ENCODE data around the gene VPS11. TPM values are rescaled to one million over a fixed set of nuclear protein-coding genes. Genes with fewer than 3 reads are reported as not detected.

The VPS11 gene
- total RNA-seq, 2 donors from 2014 or later: 41.1 to 49.1 TPM

DNA sequence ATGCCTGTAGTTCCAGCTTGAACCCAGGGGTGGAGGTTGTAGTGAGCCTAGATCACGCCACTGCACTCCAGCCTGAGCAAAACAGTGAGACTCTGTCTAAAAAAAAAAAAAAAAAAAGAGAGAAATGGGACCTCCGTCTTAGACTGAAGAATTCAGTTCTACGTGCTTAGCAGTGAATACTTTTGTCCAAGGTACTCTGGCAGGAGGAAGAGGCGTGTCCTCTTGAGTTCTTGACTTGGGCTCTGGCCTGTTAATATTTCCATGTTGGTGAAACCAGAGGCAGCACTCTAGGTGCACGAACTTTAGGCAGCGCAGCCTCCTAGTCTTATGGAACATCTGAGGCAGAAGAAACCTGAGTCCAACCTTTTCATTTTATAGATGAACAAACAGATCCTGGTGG is 19.5 kb downstream of the VPS11 start:
- intact Hi-C loops (cut with DNase I): no loop called here
- no peaks in the 10 kb centered on the region for H3K9me3 ChIP-seq
- no peaks in the 10 kb centered on the region for H3K36me3 ChIP-seq
- H3K4me3 ChIP-seq: no peak overlapping the region
- H3K4me1 ChIP-seq (replicated peaks): peaks cover 4% of the 10 kb centered on the region
- WGBS: 85% methylated on average over 6 of the region's 6 CpGs
- TF ChIP-seq POLR2A (IDR thresholded peaks at IDR 0.05) (no peak), POLR2AphosphoS5 (IDR thresholded peaks at IDR 0.05) (no peak)
- TF ChIP-seq, protein P1, sequence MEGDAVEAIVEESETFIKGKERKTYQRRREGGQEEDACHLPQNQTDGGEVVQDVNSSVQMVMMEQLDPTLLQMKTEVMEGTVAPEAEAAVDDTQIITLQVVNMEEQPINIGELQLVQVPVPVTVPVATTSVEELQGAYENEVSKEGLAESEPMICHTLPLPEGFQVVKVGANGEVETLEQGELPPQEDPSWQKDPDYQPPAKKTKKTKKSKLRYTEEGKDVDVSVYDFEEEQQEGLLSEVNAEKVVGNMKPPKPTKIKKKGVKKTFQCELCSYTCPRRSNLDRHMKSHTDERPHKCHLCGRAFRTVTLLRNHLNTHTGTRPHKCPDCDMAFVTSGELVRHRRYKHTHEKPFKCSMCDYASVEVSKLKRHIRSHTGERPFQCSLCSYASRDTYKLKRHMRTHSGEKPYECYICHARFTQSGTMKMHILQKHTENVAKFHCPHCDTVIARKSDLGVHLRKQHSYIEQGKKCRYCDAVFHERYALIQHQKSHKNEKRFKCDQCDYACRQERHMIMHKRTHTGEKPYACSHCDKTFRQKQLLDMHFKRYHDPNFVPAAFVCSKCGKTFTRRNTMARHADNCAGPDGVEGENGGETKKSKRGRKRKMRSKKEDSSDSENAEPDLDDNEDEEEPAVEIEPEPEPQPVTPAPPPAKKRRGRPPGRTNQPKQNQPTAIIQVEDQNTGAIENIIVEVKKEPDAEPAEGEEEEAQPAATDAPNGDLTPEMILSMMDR (IDR thresholded peaks at IDR 0.05): no peak
- no peaks in the 10 kb centered on the region for H3K27me3 ChIP-seq (replicated peaks; ENCODE audit: insufficient read depth)
- DNase-seq (ENCODE audit: low spot score): no peak
- H3K27ac ChIP-seq: no peak overlapping the region

DNA sequence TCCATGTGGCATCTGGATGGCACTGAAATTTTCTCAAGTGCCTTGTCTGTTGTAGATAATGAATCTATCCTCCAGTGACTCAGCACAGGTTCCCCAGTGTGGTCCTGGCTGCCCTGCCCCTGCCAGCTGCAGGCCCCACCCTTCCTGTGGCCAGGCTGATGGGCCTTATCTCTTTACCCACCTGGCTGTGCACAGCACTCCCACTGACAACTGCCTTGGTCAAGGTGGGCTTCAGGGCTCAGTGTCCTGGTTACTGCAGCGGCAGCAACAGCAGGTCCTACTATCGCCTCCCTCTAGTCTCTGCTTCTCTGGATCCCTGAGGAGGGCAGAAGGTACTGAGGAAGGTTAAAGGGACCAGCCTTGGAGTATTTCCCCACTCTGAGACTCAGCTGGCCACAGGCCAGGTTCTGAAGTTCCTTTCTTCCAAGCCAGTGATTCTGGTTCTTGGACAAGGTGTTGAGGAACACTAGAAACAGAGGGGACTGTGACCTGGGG is 20.2 kb downstream of the VPS11 start:
- TF ChIP-seq POLR2AphosphoS5 (IDR thresholded peaks at IDR 0.05) (no peak), POLR2A (IDR thresholded peaks at IDR 0.05) (no peak)
- TF ChIP-seq, protein P1 (IDR thresholded peaks at IDR 0.05): no peak
- no peak overlapping the region for H3K4me3 ChIP-seq
- no peak overlapping the region for H3K27ac ChIP-seq
- H3K27me3 ChIP-seq (replicated peaks; ENCODE audit: insufficient read depth): no peaks in the 10 kb centered on the region
- no peaks in the 10 kb centered on the region for H3K36me3 ChIP-seq
- no peak for DNase-seq (ENCODE audit: low spot score)
- 94% methylated on average over 2 of the region's 2 CpGs for WGBS
- H3K9me3 ChIP-seq: no peaks in the 10 kb centered on the region
- intact Hi-C loops (cut with DNase I): no loop called here
- peaks cover 4% of the 10 kb centered on the region for H3K4me1 ChIP-seq (replicated peaks)

DNA sequence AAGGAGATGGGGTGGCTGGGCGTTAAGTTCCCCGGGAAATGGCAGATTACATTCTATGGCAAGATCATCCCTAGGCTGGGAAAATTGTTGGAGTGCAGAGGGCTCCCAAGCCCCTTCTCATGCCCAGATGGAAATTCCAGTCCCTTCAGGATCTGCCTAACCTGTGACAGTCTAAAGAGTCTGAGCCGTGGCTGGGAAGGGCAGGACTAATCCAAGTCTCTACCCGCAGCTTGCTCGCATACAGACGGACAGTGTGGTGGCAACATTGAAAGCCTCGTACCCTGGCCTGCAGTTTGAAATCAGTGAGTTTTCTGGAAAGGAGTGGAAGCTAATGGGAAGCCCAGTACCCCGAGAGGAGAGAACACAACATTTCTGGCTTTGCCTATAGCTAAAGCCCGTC is 20.8 kb downstream of the VPS11 start:
- intact Hi-C loops (cut with DNase I): no loop called here
- no peak overlapping the region for H3K4me3 ChIP-seq
- H3K27ac ChIP-seq: no peak overlapping the region
- DNase-seq (ENCODE audit: low spot score): no peak
- H3K27me3 ChIP-seq (replicated peaks; ENCODE audit: insufficient read depth): no peaks in the 10 kb centered on the region
- no peaks in the 10 kb centered on the region for H3K36me3 ChIP-seq
- TF ChIP-seq, protein P1 (IDR thresholded peaks at IDR 0.05): no peak
- no peak for TF ChIP-seq POLR2AphosphoS5 (IDR thresholded peaks at IDR 0.05)
- TF ChIP-seq POLR2A (IDR thresholded peaks at IDR 0.05): no peak
- H3K9me3 ChIP-seq: no peaks in the 10 kb centered on the region
- H3K4me1 ChIP-seq (replicated peaks): peaks cover 9% of the 10 kb centered on the region
- WGBS: 95% methylated on average over 9 of the region's 9 CpGs

DNA sequence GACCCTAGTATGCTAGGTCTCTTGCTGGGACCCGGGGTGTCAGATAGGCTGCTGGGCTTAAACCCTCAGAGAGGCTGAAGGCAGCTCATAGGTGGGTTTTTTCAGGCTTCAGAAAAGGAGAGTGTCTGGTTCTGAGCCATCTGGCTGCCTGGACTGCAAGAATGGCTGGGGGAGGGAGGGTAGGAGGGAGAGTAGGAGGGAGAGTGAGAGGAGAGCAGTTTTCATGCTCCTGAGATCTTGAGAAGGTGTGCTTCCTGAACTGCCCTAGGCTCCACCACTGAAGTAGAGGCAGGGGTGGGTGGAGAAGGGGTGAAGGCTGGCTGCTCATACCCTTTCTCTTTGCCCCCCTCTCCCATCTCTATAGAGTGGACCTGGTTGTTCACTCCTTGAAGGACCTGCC is 21.7 kb downstream of the VPS11 start:
- no peak for DNase-seq (ENCODE audit: low spot score)
- peaks cover 13% of the 10 kb centered on the region for H3K4me1 ChIP-seq (replicated peaks)
- H3K27me3 ChIP-seq (replicated peaks; ENCODE audit: insufficient read depth): no peaks in the 10 kb centered on the region
- TF ChIP-seq POLR2A (IDR thresholded peaks at IDR 0.05) (no peak), POLR2AphosphoS5 (IDR thresholded peaks at IDR 0.05) (no peak)
- TF ChIP-seq, protein P1 (IDR thresholded peaks at IDR 0.05): no peak
- no peaks in the 10 kb centered on the region for H3K9me3 ChIP-seq
- H3K27ac ChIP-seq: no peak overlapping the region
- no peaks in the 10 kb centered on the region for H3K36me3 ChIP-seq
- 80% methylated on average over 1 of the region's 1 CpG for WGBS
- H3K4me3 ChIP-seq: no peak overlapping the region
- intact Hi-C loops (cut with DNase I): no loop called here

DNA sequence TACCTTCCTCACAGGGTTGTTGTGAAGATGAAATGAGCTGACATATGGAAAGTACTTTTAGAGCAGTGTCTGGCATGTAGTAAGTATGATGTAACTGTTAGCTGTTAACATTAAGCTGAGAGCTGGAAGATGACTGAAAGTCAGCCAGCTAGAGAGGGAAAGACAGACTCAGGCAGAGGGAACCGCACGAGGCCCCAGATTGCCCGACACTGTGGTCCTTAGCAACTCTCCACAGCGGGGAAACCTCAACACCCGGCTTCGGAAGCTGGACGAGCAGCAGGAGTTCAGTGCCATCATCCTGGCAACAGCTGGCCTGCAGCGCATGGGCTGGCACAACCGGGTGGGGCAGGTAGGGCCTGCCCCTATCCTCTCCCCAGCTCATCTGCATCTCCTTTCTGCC is 23.6 kb downstream of the VPS11 start:
- Histone ChIP-seq H3K4me3 (no peak overlapping the region), H3K27ac (no peak overlapping the region), H3K4me1 (replicated peaks) (peaks cover 10% of the 10 kb centered on the region), H3K36me3 (no peaks in the 10 kb centered on the region), H3K27me3 (replicated peaks; ENCODE audit: insufficient read depth) (no peaks in the 10 kb centered on the region), H3K9me3 (no peaks in the 10 kb centered on the region)
- intact Hi-C loops (cut with DNase I): loop anchor here (5.0 kb wide), 1 partner anchor 106 kb away; no protein-coding TSS in a partner anchor
- DNase-seq (ENCODE audit: low spot score): no peak
- TF ChIP-seq POLR2A (IDR thresholded peaks at IDR 0.05) (no peak), POLR2AphosphoS5 (IDR thresholded peaks at IDR 0.05) (no peak)
- TF ChIP-seq, protein P1 (IDR thresholded peaks at IDR 0.05): no peak
- 74% methylated on average over 9 of the region's 9 CpGs for WGBS
